ENCODE data around the gene IPCEF1. TPM values are rescaled to one million over a fixed set of nuclear protein-coding genes. Genes with fewer than 3 reads are reported as not detected.

Gene IPCEF1
- total and polyA plus RNA-seq, 2 of the 8 experiments (the other 6 are each of a cell fraction or from before 2014, with no cell fraction given), result 0.41 to 0.78 TPM

DNA sequence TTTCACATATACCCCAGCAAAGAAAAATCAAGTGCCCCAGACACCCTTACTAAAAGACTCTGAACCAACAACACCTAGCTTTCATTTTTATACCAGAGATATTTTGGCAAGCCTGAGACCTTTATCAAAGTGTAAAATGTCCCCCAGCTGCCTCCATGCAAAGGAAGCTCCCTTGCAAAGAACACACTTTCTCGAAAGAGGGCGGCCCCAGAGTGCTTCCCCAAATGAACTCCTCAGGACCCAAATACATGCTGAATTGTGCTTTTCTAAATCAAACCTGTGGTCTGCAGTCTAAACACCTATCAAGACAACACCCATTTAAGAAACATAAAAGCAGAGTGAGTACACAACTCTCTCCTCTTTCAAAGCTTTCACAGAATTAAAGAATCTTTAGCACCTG, 490 bp downstream of the IPCEF1 start:
- no peak for FAIRE-seq
- H3K23ac ChIP-seq (ENCODE audit: insufficient read length), result no peak overlapping the region

More for the DNA sequence above, 490 bp downstream of the IPCEF1 start:
- no peak overlapping the region for H2BK12ac ChIP-seq (ENCODE audit: low read depth, low read length)
- no peak overlapping the region for H2AFZ ChIP-seq (ENCODE audit: low read length)
- no peak overlapping the region for H3K4me3 ChIP-seq (ENCODE audit: extremely low read depth in 1 of 4, insufficient read depth in 2 of 4, low read depth in 3 of 4, low read length in 4 of 4)
- no peak overlapping the region for H3K18ac ChIP-seq (ENCODE audit: extremely low read depth, low read length)
- H4K91ac ChIP-seq (replicated peaks; ENCODE audit: insufficient read length, low read length), result no peak overlapping the region
- no peak overlapping the region for H2BK20ac ChIP-seq (ENCODE audit: low read length)
- no peak overlapping the region for H2BK5ac ChIP-seq (ENCODE audit: low read depth, low read length)
- no peak overlapping the region for H3K27ac ChIP-seq (ENCODE audit: low read depth, low read length)
- H2BK120ac ChIP-seq (replicated peaks; ENCODE audit: low read depth, low read length), result no peak overlapping the region
- H3K56ac ChIP-seq (replicated peaks; ENCODE audit: insufficient read length, low read depth, low read length), result no peak overlapping the region
- no peak for TF ChIP-seq RXRA (IDR thresholded peaks at IDR 0.05; ENCODE audit: insufficient read depth, low read depth, low read length)
- TF ChIP-seq CEBPB (IDR thresholded peaks at IDR 0.05; ENCODE audit: low read depth, low read length), result no peak
- TF ChIP-seq SIX5 (IDR thresholded peaks at IDR 0.05; ENCODE audit: low read depth, low read length), result no peak
- TF ChIP-seq TBP (IDR thresholded peaks at IDR 0.05; ENCODE audit: low read depth, low read length), result no peak
- no peak for TF ChIP-seq BCL11A (IDR thresholded peaks at IDR 0.05; ENCODE audit: low read depth in 2 of 2, low read length in 2 of 2)
- no peak for TF ChIP-seq POU5F1 (IDR thresholded peaks at IDR 0.05; ENCODE audit: low read depth, low read length)
- no peak for TF ChIP-seq HDAC6 (IDR thresholded peaks at IDR 0.05; ENCODE audit: low read depth, low read length)
- TF ChIP-seq SP2 (IDR thresholded peaks at IDR 0.05; ENCODE audit: low read length), result no peak
- TF ChIP-seq, protein P1, sequence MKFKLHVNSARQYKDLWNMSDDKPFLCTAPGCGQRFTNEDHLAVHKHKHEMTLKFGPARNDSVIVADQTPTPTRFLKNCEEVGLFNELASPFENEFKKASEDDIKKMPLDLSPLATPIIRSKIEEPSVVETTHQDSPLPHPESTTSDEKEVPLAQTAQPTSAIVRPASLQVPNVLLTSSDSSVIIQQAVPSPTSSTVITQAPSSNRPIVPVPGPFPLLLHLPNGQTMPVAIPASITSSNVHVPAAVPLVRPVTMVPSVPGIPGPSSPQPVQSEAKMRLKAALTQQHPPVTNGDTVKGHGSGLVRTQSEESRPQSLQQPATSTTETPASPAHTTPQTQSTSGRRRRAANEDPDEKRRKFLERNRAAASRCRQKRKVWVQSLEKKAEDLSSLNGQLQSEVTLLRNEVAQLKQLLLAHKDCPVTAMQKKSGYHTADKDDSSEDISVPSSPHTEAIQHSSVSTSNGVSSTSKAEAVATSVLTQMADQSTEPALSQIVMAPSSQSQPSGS (IDR thresholded peaks at IDR 0.05; ENCODE audit: low read length), result no peak
- TF ChIP-seq MAFK (IDR thresholded peaks at IDR 0.05; ENCODE audit: low read depth, low read length), result no peak
- peaks cover 5% of the 10 kb centered on the region; the same call in 1 of the 2 replicates for H3K23me2 ChIP-seq (ENCODE audit: low read depth, low read length)
- H3K79me1 ChIP-seq (ENCODE audit: low read depth, low read length), result no peaks in the 10 kb centered on the region
- no peaks in the 10 kb centered on the region for H4K20me1 ChIP-seq (replicated peaks in 1 of 2; ENCODE audit: control insufficient read depth in 1 of 2, insufficient read depth in 2 of 2, low read length in 2 of 2)
- POLR2A ChIA-PET (ENCODE audit: partially characterized antibody), result no interaction called here
- no peaks in the 10 kb centered on the region for H3K4me1 ChIP-seq (replicated peaks in 1 of 4; ENCODE audit: control insufficient read depth in 3 of 4, insufficient read depth in 4 of 4, low read length in 3 of 4)
- no peak for DNase-seq (ENCODE audit: low read depth in 1 of 2, low spot score in 2 of 2)
- no peaks in the 10 kb centered on the region for H3K36me3 ChIP-seq (ENCODE audit: control insufficient read depth in 2 of 4, insufficient read depth in 4 of 4, low read length in 3 of 4)
- H2AK5ac ChIP-seq (ENCODE audit: low read depth, low read length), result no peak overlapping the region
- 86% methylated on average over 2 of the region's 2 CpGs; no CpG with 5 or more reads in 1 of the 2 experiments for WGBS, 2 experiments (ENCODE audit: extremely low coverage in 1 of 2, insufficient coverage in 1 of 2, insufficient read length in 1 of 2, insufficient replicate concordance in 2 of 2, low coverage in 1 of 2, low lambda C conversion rate in 2 of 2, missing lambda C conversion rate in 1 of 2)
- no peak overlapping the region for H3K14ac ChIP-seq (ENCODE audit: insufficient read length)
- H2BK15ac ChIP-seq (ENCODE audit: low read length), result no peak overlapping the region
- H3K4me2 ChIP-seq (ENCODE audit: insufficient read depth in 1 of 2, low read depth in 2 of 2, low read length in 2 of 2), result no peak overlapping the region
- H4K8ac ChIP-seq (ENCODE audit: extremely low read depth, insufficient read depth, low read length), result no peak overlapping the region
- H3K79me2 ChIP-seq (ENCODE audit: control insufficient read depth in 1 of 2, insufficient read depth in 2 of 2, low read length in 2 of 2), result no peaks in the 10 kb centered on the region
- no peak overlapping the region for H3K4ac ChIP-seq (replicated peaks; ENCODE audit: insufficient read length, low read depth, low read length)
- no peaks in the 10 kb centered on the region for H3K27me3 ChIP-seq (replicated peaks in 1 of 4; ENCODE audit: control insufficient read depth in 3 of 4, extremely low read depth in 1 of 4, insufficient read depth in 3 of 4, low read length in 3 of 4)
- H4K5ac ChIP-seq (ENCODE audit: insufficient read length, low read depth, low read length), result no peak overlapping the region
- H3K9me3 ChIP-seq (ENCODE audit: insufficient read depth in 2 of 2, low read depth in 1 of 2, low read length in 1 of 2), result no peaks in the 10 kb centered on the region
- CTCF ChIA-PET (ENCODE audit: partially characterized antibody), result interaction anchor here (0.9 to 1.0 kb wide), 2 partner anchors 14 to 78 kb away, joined by 3 read pairs; no protein-coding TSS in a partner anchor
- no peak overlapping the region for H3K9ac ChIP-seq (replicated peaks in 1 of 4; ENCODE audit: extremely low read depth in 1 of 4, low read depth in 3 of 4, low read length in 3 of 4)
